Peyer's patch (tissue), 4 donors: Measurements from ENCODE around the gene PDZD4.

Experiments used
- POLR2A ChIP-seq, 2 donors: fragments of 450-650 bp; IDR thresholded peaks; one replicate each; pipeline ENCODE4 v1.5.1; 2017; ENCODE audit warnings: antibody characterized with exemption in 2 of 2, mild to moderate bottlenecking in 2 of 2, moderate library complexity in 2 of 2
- TF ChIP-seq, protein P1 (sequence below), 6 experiments: fragments of 450-650 bp in 4 of 6; fragments of 200-600 bp in 2 of 6; sonication (generic) in 1 of 6; IDR thresholded peaks; one replicate each; pipeline ENCODE4 v1.5.1; 2017 to 2019; ENCODE audit warnings: antibody characterized with exemption in 6 of 6, mild to moderate bottlenecking in 3 of 6, moderate library complexity in 1 of 6

DNA sequence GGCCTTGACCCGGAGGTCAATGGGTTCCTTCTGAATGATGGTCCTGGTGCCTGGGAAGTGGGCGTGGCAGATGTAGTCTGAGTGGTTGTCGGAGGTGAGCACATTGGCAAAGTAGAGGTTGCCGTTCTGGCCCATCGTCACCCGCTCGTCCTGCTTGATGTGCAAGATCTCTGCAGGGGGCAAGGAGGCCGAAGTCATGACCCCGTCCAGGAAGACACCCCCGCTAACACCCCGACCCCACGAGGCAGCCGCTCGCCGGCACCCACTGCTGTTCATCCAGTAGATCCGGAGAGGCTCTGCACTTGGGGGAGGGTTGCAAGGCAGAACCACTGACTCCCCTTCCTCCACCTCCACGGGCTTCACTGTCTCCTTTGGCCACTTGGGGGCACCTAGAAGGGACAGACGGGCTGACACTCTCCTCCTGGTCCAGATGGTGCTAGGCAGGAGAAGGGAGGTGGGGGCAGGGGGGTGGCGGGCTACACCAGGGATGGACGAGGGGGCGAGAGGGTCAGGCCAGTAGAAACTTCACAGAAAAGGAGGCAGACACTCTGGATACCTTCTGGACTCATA, 40.5 kb upstream of the PDZD4 start:
- no peak for TF ChIP-seq POLR2A (IDR thresholded peaks at IDR 0.05)
- TF ChIP-seq, protein P1, sequence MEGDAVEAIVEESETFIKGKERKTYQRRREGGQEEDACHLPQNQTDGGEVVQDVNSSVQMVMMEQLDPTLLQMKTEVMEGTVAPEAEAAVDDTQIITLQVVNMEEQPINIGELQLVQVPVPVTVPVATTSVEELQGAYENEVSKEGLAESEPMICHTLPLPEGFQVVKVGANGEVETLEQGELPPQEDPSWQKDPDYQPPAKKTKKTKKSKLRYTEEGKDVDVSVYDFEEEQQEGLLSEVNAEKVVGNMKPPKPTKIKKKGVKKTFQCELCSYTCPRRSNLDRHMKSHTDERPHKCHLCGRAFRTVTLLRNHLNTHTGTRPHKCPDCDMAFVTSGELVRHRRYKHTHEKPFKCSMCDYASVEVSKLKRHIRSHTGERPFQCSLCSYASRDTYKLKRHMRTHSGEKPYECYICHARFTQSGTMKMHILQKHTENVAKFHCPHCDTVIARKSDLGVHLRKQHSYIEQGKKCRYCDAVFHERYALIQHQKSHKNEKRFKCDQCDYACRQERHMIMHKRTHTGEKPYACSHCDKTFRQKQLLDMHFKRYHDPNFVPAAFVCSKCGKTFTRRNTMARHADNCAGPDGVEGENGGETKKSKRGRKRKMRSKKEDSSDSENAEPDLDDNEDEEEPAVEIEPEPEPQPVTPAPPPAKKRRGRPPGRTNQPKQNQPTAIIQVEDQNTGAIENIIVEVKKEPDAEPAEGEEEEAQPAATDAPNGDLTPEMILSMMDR (IDR thresholded peaks at IDR 0.05) = no peak
